HG03066 (cell line): ENCODE measurements around the gene PGBD5.
"Not testable (repeated sequence)": the region's sequence is repeated elsewhere in the genome, so short reads cannot be mapped to it uniquely, and the experiment has no call there.

Experiments
- ATAC-seq: cut with Tn5 transposase; IDR thresholded peaks from one replicate; pipeline ENCODE4 v1.9.1; 2021; ENCODE audit warnings: low read depth; ENCODE audit not compliant: unreplicated experiment

PGBD5 gene

GRCh38 chr1:230427094-230427876, 1.2 kb upstream of the PGBD5 start:
- ATAC-seq, result no peak

GRCh38 chr1:230425252-230426091, 660 bp downstream of the PGBD5 start:
- no peak for ATAC-seq

- no peak for ATAC-seq
Measured at GRCh38 chr1:230424391-230425251, 1.5 kb downstream of the PGBD5 start.

GRCh38 chr1:230423951-230424350, 2.2 kb downstream of the PGBD5 start:
- ATAC-seq, result no peak

- ATAC-seq, result no peak
Measured at GRCh38 chr1:230423261-230423660, 2.9 kb downstream of the PGBD5 start.

- no peak for ATAC-seq
Measured at GRCh38 chr1:230422221-230422981, 3.7 kb downstream of the PGBD5 start.

- ATAC-seq, result no peak
Measured at GRCh38 chr1:230421481-230421880, 4.7 kb downstream of the PGBD5 start.

GRCh38 chr1:230420372-230420771, 5.8 kb downstream of the PGBD5 start:
- not testable (repeated sequence) for ATAC-seq

- ATAC-seq, result no peak
Measured at GRCh38 chr1:230416430-230416829, 9.7 kb downstream of the PGBD5 start.

- no peak for ATAC-seq
Measured at GRCh38 chr1:230415405-230416132, 10.6 kb downstream of the PGBD5 start.

- ATAC-seq, result no peak
Measured at GRCh38 chr1:230414694-230415093, 11.4 kb downstream of the PGBD5 start.

GRCh38 chr1:230414102-230414501, 12.0 kb downstream of the PGBD5 start:
- no peak for ATAC-seq

- ATAC-seq, result no peak
Measured at GRCh38 chr1:230413061-230413460, 13.1 kb downstream of the PGBD5 start.

GRCh38 chr1:230408971-230409370, 17.2 kb downstream of the PGBD5 start:
- ATAC-seq, result no peak

GRCh38 chr1:230407351-230407750, 18.8 kb downstream of the PGBD5 start:
- no peak for ATAC-seq

GRCh38 chr1:230406727-230407126, 19.4 kb downstream of the PGBD5 start:
- ATAC-seq, result not testable (repeated sequence)

GRCh38 chr1:230403442-230403841, 22.7 kb downstream of the PGBD5 start:
- no peak for ATAC-seq

GRCh38 chr1:230401763-230402294, 24.3 kb downstream of the PGBD5 start:
- ATAC-seq, result no peak

GRCh38 chr1:230401101-230401500, 25.0 kb downstream of the PGBD5 start:
- no peak for ATAC-seq
